Right atrium auricular region (tissue), 2 donors: Measurements from ENCODE around the gene TDRD12. TPM values are rescaled to one million over a fixed set of nuclear protein-coding genes. Genes with fewer than 3 reads are reported as not detected.

Source experiments
- DNase-seq: peaks from one replicate; pipeline ENCODE4 v3.0.0-alpha.2; 2019; ENCODE audit warnings: low spot score
- H3K27ac ChIP-seq, 2 donors: fragments of 200-600 bp; sonication (generic); 1 replicate in 1 of 2; 2 replicates in 1 of 2; pipeline ENCODE4 v1.5.1; 2016 to 2019
- H3K27me3 ChIP-seq, 2 donors: fragments of 200-600 bp; sonication (generic); one replicate each; pipeline versions ENCODE4 v1.5.1 to v1.6.0; 2017 to 2019
- H3K36me3 ChIP-seq: fragments of 200-600 bp; sonication (generic); one replicate; pipeline ENCODE4 v1.5.1; 2016
- H3K4me1 ChIP-seq, 2 donors: fragments of 200-600 bp; sonication (generic); one replicate each; pipeline versions ENCODE4 v1.5.1 to v1.6.0; 2017 to 2019
- H3K4me3 ChIP-seq, 2 donors: fragments of 200-600 bp; sonication (generic); 1 replicate in 1 of 2; 2 replicates in 1 of 2; pipeline ENCODE4 v1.5.1; 2017 to 2019; ENCODE audit warnings: mild to moderate bottlenecking in 1 of 2, moderate library complexity in 1 of 2
- H3K9me3 ChIP-seq, 2 donors: fragments of 200-600 bp; sonication (generic); one replicate each; pipeline ENCODE4 v1.5.1; 2019
- total RNA-seq, 2 donors: library from RNA; depleted of rRNA; stranded (reverse); fragments of >200 nt; gene quantifications; one replicate each; pipeline ENCODE4 v1.1.0, GENCODE V29; 2016
- TF ChIP-seq, protein P1 (sequence below), 2 donors: fragments of 200-600 bp; sonication (generic); IDR thresholded peaks; one replicate each; pipeline ENCODE4 v1.5.1; 2019; ENCODE audit warnings: antibody characterized with exemption in 2 of 2

TDRD12 gene
- total RNA-seq, 2 donors from 2014 or later = 0.28 to 0.96 TPM

DNA sequence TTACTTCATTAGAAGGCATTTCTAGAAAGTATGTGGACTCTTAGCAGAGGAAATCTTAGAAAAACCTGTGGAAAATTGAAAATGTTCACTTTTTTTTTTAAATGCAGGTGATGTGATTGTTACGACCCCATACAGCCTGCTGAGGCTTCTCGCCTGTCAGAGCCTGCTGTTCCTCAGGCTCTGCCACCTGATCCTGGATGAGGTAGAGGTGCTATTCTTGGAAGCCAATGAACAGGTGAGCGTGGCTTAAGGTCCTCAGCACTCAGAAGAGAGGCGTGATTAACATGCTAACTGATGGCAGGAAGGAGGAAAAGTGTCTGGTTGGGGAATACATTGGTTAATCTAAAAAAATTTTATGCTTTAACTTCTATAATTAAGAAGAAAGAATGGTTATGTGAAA, 78.6 kb downstream of the TDRD12 start:
- H3K27ac ChIP-seq = no peak overlapping the region
- H3K4me1 ChIP-seq = no peaks in the 10 kb centered on the region
- H3K27me3 ChIP-seq = no peaks in the 10 kb centered on the region
- no peaks in the 10 kb centered on the region for H3K36me3 ChIP-seq
- no peak overlapping the region for H3K4me3 ChIP-seq
- no peak for DNase-seq
- TF ChIP-seq, protein P1, sequence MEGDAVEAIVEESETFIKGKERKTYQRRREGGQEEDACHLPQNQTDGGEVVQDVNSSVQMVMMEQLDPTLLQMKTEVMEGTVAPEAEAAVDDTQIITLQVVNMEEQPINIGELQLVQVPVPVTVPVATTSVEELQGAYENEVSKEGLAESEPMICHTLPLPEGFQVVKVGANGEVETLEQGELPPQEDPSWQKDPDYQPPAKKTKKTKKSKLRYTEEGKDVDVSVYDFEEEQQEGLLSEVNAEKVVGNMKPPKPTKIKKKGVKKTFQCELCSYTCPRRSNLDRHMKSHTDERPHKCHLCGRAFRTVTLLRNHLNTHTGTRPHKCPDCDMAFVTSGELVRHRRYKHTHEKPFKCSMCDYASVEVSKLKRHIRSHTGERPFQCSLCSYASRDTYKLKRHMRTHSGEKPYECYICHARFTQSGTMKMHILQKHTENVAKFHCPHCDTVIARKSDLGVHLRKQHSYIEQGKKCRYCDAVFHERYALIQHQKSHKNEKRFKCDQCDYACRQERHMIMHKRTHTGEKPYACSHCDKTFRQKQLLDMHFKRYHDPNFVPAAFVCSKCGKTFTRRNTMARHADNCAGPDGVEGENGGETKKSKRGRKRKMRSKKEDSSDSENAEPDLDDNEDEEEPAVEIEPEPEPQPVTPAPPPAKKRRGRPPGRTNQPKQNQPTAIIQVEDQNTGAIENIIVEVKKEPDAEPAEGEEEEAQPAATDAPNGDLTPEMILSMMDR (IDR thresholded peaks at IDR 0.05) = no peak
- H3K9me3 ChIP-seq = no peaks in the 10 kb centered on the region

DNA sequence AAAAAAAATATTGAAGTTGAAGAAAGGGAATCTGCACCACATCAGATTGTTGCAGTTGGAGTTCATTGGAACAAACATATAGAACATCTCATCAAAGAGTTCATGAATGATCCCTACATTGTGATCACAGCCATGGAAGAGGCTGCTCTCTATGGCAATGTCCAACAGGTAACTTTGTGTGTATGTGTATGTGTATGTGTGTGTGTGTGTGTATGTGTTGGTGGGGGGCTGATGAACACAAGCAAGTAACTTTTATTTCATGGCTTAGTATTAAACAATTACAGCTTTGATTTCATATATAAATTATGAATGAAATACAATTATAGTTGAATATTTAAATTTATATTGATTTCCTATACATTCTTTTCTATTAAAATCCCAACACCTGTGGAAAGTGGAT, 80.6 kb downstream of the TDRD12 start:
- TF ChIP-seq, protein P1 (IDR thresholded peaks at IDR 0.05) = no peak
- Histone ChIP-seq H3K27ac (no peak overlapping the region), H3K27me3 (no peaks in the 10 kb centered on the region), H3K9me3 (no peaks in the 10 kb centered on the region), H3K4me1 (no peaks in the 10 kb centered on the region), H3K4me3 (no peak overlapping the region), H3K36me3 (no peaks in the 10 kb centered on the region)
- DNase-seq = no peak

DNA sequence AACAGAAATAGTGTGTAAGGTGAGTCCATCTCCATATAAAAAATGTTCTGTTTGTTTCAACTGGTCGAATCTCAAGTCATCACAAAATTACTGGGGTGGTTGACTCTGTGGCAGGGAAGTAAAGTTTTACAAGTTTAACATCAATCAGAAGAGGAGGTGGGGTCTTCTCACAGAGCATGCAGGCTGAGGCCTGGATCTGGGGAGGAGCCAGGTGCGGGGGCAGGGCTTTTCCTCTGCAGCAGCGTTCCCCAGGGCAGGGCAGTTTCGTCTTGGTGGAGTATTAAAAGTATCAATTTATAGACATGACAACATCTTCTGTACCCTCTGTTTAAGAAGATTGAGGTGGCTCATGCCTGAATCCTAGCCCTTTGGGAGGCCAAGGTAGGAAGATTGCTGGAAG, 81.2 kb downstream of the TDRD12 start:
- Histone ChIP-seq H3K4me3 (no peak overlapping the region), H3K36me3 (no peaks in the 10 kb centered on the region), H3K4me1 (no peaks in the 10 kb centered on the region), H3K9me3 (no peaks in the 10 kb centered on the region), H3K27ac (no peak overlapping the region), H3K27me3 (no peaks in the 10 kb centered on the region)
- TF ChIP-seq, protein P1 (IDR thresholded peaks at IDR 0.05) = no peak
- DNase-seq = no peak

DNA sequence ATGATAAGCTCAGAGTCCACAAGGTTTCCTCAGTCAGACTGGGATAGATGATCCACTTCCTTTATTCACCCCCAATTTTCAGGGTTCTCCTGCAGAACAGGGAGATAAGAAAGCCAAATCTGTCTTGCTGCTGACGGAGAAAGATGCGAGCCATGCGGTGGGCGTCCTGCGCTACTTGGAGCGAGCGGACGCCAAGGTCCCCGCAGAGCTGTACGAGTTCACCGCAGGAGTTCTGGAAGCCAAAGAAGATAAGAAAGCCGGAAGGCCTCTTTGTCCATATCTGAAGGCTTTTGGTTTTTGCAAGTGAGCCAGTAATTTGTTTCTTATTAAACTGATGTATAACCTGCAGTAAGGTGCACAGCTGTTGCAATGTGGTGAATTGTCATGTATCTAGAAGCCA, 83.3 kb downstream of the TDRD12 start:
- DNase-seq = no peak
- Histone ChIP-seq H3K4me1 (no peaks in the 10 kb centered on the region), H3K4me3 (no peak overlapping the region), H3K27me3 (no peaks in the 10 kb centered on the region), H3K9me3 (no peaks in the 10 kb centered on the region), H3K36me3 (no peaks in the 10 kb centered on the region), H3K27ac (no peak overlapping the region)
- TF ChIP-seq, protein P1 (IDR thresholded peaks at IDR 0.05) = no peak

DNA sequence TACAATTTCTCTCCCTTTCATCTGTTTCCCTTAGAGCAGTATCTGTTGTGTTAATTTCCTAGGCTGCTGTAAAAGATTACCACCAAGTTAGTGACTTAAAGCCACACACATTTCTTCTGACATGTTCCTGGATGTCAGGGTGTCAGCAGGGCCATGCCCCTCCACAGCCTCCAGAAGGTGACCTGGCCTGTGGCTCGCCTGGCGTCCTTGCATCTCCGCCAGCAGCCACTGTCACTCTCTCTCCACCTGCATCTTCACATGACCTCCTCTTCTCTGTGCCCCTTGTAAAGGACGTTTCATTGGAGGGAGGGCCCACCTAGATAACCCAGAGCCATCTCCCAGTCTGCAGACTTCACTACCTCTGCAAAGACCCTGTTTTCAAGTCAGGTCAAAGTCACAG, 88.7 kb downstream of the TDRD12 start:
- no peaks in the 10 kb centered on the region for H3K9me3 ChIP-seq
- no peaks in the 10 kb centered on the region for H3K36me3 ChIP-seq
- H3K4me1 ChIP-seq = no peaks in the 10 kb centered on the region
- no peak for DNase-seq
- TF ChIP-seq, protein P1 (IDR thresholded peaks at IDR 0.05) = no peak
- H3K27me3 ChIP-seq = no peaks in the 10 kb centered on the region
- H3K4me3 ChIP-seq = no peak overlapping the region
- H3K27ac ChIP-seq = no peak overlapping the region

DNA sequence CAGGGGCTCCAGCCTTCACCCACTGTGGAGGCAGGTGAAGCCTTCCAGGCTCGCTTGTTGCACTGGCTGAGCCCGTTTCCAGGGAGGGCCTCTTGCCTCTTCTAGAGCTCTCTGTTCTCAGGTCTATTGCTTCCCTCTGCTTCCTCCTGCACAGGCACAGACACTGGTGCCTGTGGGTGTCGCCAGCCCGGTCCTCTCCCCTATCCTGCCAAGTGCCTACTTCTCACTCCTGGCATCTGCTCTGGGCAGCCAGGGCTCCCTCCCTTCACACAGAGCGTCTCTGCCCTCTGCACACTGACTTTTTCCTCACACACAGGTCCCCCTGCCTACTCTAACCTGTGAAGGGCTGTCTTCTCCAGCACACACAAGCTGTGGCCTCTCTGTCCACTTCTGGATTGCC, 89.7 kb downstream of the TDRD12 start:
- Histone ChIP-seq H3K27ac (no peak overlapping the region), H3K9me3 (no peaks in the 10 kb centered on the region), H3K4me1 (no peaks in the 10 kb centered on the region), H3K4me3 (no peak overlapping the region), H3K27me3 (no peaks in the 10 kb centered on the region), H3K36me3 (no peaks in the 10 kb centered on the region)
- no peak for DNase-seq
- TF ChIP-seq, protein P1 (IDR thresholded peaks at IDR 0.05) = no peak
